GM13977 (cell line): ENCODE results near the gene APOC1.

Experiments used
- DNase-seq: peaks from one replicate; pipeline ENCODE4 v3.0.0; 2012; ENCODE audit warnings: low spot score
- in situ Hi-C: fragments of 300-500 bp; cut with MboI; formaldehyde crosslinking; loops from one replicate; pipeline ENCODE4 v1.12.0; 2022; ENCODE audit warnings: low sequenced_read_pairs, low pct_unique_long_range_greater_than_20kb, mixed read lengths, inconsistent platforms; ENCODE audit not compliant: unreplicated experiment
- TF ChIP-seq, protein P1 (sequence below): IDR thresholded peaks from 2 replicates; pipeline ENCODE4 v1.5.1; 2012; ENCODE audit warnings: mild to moderate bottlenecking, control low read depth; ENCODE audit not compliant: insufficient read depth; ENCODE audit errors: extremely low read depth, missing control alignments

The APOC1 gene

DNA sequence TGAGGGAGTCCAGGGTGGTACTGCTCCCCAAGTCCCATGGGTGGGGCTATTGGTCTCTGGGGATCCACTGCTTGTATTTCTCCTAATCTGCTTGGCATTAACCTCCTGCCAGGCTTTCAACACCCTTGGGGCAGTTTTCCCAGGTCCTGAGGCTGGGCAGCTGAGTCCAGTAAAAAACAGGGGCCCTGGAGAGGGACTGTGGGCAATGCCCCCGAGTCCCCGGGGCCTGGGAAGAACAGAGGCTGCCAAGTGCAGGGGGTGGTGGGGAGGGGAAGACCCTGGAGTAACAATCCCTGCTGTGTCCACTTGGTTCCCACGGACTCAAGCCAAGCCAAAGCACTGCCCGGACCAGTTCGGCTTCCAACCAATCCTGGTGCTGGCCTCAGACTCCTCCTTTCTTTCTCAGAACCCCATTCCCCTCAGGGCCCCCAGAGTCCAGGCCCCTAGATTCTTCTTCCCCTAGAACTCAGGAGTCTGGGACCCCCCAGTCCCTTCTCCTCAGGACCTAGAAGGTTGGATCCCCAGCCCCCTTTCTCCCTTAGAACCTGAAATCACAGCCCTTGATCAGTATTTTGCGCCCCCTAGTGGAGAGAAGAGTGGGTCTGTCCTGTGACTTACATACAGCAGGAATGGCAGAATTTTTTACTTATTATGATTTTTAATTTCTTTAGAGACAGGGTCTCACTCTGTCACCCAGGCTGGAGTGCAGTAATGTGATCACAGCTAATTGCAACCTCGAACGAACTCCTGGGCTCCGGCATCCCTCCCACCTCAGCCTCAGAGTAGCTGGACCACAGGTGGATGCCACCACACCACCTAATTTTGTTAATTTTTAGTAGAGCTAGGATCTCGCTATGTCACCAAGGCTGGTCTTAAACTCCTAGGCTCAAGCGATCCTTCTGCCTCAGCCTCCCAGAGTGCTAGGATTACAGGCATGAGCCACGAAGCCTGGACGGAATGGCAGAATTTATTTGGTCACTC is 37.1 kb downstream of the APOC1 start:
- in situ Hi-C loops: no loop called here

DNA sequence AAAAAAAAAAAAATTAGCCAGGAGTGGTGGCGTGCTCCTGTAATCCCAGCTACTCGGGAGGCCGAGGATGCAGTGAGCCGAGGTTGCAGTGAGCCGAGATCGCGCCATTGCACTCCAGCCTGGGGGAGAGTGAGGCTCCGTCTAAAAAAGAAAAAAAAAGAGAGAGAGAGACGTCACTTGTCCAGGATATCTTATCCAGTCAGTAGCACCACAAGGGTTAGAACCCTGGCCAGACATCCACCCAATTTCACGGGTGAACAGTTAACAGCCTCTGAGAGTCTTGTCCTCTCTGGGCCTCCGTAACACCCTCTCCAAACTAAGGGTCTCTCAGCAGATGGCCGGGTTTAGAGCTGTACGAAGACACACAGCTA is 39.9 kb downstream of the APOC1 start:
- no peak for DNase-seq
- in situ Hi-C loops: no loop called here
- TF ChIP-seq, protein P1, sequence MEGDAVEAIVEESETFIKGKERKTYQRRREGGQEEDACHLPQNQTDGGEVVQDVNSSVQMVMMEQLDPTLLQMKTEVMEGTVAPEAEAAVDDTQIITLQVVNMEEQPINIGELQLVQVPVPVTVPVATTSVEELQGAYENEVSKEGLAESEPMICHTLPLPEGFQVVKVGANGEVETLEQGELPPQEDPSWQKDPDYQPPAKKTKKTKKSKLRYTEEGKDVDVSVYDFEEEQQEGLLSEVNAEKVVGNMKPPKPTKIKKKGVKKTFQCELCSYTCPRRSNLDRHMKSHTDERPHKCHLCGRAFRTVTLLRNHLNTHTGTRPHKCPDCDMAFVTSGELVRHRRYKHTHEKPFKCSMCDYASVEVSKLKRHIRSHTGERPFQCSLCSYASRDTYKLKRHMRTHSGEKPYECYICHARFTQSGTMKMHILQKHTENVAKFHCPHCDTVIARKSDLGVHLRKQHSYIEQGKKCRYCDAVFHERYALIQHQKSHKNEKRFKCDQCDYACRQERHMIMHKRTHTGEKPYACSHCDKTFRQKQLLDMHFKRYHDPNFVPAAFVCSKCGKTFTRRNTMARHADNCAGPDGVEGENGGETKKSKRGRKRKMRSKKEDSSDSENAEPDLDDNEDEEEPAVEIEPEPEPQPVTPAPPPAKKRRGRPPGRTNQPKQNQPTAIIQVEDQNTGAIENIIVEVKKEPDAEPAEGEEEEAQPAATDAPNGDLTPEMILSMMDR: no peak

More for the DNA sequence above, 37.1 kb downstream of the APOC1 start:
- TF ChIP-seq, protein P1: peak; percentile 81
- peak; percentile 78 for DNase-seq

DNA sequence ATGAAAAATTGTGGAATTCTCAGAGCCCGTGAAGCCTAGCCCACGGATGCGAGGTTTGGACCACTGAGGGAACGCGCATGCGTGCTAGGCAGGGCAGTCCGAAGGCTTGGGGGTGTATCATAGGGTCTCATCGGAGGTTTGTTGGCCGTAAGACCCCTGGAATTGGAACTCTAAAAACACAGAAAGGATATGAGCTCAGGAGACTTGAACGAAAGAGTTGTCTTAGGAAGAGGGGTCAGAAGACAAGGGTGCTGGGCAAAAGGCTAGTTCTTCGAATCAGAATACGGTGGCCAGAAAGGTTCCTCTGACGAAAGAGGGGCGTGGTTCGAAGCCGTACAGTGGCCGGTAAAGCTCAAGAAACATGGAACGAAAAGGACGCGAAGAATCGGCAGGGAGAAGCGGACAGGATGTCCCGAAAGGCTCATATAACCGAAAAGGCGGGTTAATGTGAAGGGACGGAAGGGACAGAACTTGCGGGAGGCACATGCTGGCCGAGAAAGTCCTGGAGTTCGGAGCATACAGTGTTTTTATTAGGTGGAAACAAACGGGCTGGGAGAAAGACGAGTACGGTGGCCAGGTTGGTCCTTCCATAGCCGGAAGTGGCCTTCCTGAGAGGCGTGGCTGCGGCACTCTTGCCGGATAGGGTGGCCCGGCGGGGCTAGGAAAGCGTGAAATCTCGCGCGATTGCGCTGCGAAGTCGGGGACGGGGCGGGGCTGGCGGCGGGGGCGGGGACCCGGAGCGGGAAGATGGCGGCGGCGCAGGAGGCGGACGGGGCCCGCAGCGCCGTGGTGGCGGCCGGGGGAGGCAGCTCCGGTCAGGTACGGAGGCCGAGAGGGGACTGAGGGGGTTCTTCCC is 40.5 kb downstream of the APOC1 start, which contains the start of gene CLPTM1:
TSS of gene CLPTM1 (plus strand) at position 732 of the 856 bp plus-strand sequence. CDS start at position 748, 16 bp downstream.
- in situ Hi-C loops: no loop called here
- TF ChIP-seq, protein P1: no peak
- peak; percentile 98 for DNase-seq

DNA sequence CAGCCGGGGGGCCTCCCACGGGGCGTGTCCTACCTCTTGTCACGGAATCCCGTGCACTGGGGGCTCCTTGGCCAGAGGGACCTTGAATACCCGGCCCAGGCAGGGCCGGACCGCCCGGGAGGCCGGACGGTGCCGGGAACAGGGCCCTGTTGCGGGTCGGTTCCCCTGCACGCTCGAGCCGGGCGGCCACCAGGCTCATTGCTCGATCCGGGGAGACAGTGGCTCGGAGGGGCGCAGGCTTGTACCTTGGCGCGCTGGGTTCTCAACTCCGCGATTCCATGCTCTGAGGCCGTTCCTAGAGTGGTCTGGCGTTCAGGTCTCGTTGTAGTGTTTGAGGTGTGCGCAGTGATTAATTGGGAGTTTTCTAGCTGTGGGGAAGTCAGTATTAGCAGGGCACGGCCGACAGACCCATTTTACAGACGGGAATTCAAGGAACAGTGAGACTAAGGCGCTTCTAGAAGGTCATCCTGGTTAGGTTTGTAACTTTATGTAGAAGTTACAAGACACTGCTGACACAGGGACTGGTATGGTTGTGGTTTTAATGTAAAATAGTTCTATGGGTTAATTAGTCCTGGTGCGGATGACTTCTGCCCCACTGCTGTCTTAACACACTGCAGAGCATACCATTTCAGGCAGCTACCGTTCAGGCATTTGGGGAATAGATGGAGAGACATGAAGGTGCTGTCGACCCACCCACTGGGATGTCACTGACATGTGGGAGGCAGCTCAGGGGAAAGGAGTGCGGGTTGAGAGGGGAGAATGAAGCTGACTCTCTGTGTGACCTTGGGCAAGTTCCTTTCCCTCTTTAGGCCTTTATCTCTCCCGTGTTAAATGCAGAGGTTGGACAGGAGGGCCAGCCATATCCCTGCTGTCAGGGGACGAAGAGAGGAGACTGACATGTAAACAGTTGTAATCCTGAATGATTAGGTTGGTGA is 41.4 kb downstream of the APOC1 start:
- in situ Hi-C loops: no loop called here
- DNase-seq: no peak
- TF ChIP-seq, protein P1: no peak

DNA sequence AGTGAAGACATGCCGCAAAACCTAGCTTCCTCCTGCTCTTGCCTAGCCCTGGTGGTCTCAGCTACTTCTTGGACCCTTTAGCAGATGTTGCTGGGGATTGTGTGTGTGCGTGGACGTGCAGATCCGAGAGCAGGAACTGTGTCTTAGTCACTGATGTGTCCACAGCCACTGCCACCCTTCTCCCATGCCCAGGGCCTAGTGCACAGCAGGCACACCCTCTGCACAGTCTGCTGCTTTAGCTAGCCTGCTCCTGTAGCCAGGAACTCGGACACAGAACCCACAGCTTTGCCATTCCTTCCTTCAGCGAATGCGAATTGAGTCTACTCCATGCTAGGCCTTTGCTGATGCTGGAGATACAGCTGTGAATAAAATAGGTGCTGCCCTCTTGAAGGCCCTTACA is 43.1 kb downstream of the APOC1 start:
- DNase-seq: no peak
- in situ Hi-C loops: no loop called here
- TF ChIP-seq, protein P1: no peak
